ENCODE measurements around the gene LMOD2.
"Not testable (repeated sequence)": the region's sequence is repeated elsewhere in the genome, so short reads cannot be mapped to it uniquely, and the experiment has no call there.

The LMOD2 gene

GRCh38 chr7:123655614-123656013 is at the start of gene LMOD2:
LMOD2 (plus strand) TSS chr7:123655866; CDS start chr7:123655964, 98 bp downstream.
- DNase-seq (ENCODE audit: low read depth): no peak

- DNase-seq (ENCODE audit: low read depth): no peak
Measured at GRCh38 chr7:123607423-123607975, 48.2 kb upstream of the LMOD2 start.

DNA sequence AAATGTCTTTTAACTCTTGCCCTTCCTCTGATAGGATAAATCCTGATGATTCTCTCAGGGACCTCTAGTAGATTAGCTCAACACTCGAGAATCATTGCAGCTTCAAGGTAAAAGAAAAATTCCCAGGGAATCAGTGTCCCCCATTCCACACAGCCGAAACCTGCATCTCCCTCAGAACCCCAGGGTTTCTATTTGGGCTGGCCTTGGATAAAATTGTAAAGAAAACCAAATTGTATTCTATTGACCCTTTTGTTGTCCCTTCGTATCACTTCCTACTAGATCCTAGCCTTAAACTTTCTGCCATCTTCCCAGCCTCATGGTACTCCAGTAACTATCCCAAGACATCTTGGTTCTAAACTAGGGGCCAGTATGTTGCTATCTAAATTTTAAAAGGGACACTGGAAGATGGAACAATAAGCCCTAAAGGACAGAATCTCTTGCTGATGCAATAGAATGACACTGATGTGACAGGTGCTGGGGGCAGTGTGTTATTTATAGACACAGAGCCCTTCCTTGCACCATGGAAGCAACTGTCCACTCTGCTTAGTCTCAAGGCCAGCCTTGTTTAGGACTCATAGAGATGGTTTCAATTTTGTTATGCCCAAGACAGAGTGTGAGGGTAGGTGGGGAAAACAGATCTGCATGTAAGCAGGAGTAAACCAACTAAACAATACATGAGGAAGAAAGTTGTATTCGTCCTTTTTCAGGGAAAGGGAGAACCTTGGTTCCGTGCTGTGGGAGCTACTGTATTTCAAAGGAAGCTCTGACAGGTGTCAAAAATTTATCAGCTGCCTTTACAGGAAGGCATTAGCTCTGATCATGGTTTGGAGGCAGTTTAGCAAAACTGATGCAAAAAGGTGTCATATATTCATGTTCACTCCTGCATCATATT is 46.4 kb upstream of the LMOD2 start:
- DNase-seq (ENCODE audit: low read depth): no peak

GRCh38 chr7:123609883-123610239 is 45.8 kb upstream of the LMOD2 start:
- DNase-seq (ENCODE audit: low read depth): no peak

DNA sequence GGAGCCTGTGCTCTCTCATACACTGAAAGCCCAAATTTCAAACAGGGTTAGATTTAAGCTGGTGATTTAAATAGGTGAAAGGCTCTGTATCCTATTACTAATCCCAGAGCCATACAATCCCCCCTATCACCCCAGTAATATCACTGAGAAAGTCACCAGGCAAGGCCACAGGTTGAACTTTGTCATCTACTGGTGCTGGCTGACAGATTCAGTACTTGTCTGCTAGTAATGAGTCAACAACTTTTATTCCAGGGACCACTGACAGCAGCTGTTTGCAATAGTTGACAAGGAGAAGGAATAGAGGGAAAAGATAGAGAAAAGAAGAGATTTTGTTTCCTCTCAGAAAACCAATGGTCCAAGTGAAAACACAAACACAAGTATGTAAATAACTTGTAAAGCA is 43.6 kb upstream of the LMOD2 start:
- no peak for DNase-seq (ENCODE audit: low read depth)

DNA sequence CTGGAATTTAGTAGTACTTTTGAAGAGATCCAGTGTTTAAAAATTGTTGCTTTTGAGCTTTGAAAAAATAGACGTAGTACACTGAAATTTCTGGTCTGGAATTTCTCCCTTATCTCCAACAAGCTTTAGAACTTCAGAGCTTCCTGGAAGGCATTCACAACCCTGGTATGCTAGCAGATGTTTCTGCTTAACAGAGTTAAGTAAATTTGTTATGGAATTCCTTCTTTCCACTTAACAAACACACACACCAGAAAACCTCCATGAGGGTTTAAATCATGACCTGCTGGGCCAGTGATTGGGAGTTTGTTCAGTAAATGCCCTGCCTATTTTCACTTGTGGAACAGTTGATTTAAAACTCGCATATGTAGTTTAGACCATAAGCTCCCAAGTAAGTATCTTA is 40.3 kb upstream of the LMOD2 start:
- peak; percentile 84 for DNase-seq (ENCODE audit: low read depth)

- peak; percentile 63 for DNase-seq (ENCODE audit: low read depth)
Measured at GRCh38 chr7:123616223-123616622, 39.4 kb upstream of the LMOD2 start.

DNA sequence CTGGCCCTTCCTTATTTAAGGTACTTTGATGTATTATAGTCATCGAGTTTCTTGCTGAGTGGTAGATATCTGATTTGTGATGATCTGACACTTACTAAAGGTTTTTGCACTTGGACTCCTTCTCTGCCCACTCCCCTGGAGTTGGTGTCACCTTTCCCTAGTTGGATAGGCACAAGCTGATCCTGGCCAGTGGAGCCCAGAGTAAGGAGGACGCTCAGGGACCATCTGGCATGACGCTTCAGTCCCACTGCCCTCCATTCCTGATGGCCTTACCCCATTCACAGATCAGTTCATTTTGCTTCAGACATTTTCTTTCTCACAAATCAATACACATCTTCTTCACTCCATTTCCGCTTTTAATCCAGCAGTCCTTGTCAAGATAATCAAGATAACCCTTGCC is 34.0 kb upstream of the LMOD2 start:
- DNase-seq (ENCODE audit: low read depth): no peak

GRCh38 chr7:123622660-123623386 is 32.8 kb upstream of the LMOD2 start:
- DNase-seq (ENCODE audit: low read depth): peak; percentile 42

GRCh38 chr7:123624527-123625183 is 31.0 kb upstream of the LMOD2 start:
- peak; percentile 11 for DNase-seq (ENCODE audit: low read depth)

DNA sequence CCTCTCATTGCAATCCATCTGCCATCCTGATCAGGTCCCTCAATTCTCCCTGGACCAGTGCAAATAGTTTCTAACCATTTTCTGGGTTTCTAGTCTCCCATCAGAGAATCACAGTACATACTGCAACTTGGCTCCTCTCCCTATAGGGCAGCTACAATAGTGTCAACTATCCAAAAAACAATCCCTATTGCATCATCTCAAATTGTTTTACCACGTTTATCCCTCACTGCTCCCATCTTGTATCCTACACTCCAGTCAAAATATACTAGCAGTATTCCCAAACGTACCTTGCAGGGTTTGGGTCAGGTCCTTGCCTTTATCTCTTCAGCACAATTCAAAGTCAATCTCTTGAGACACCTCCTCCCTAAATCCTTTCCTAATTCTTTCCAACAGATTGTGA is 30.4 kb upstream of the LMOD2 start:
- DNase-seq (ENCODE audit: low read depth): no peak

DNA sequence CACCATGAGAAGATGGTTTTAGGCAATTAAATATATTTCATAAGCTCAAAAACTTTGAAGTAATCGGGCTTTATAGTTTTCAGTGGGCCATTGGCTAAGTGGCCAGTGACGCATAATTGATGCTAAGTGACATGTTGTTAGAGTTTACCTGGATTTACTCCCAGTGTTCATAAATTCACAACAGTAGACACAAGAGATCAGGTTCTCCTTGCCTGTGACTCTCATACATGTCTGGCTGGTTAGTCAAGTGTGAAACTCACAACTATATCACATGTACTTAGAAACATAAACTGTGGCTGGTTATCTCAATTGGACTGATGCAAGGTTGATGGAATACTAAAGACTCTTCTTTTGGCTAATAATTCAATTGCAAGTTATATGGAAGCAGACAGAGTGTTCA is 27.8 kb upstream of the LMOD2 start:
- DNase-seq (ENCODE audit: low read depth): no peak

DNA sequence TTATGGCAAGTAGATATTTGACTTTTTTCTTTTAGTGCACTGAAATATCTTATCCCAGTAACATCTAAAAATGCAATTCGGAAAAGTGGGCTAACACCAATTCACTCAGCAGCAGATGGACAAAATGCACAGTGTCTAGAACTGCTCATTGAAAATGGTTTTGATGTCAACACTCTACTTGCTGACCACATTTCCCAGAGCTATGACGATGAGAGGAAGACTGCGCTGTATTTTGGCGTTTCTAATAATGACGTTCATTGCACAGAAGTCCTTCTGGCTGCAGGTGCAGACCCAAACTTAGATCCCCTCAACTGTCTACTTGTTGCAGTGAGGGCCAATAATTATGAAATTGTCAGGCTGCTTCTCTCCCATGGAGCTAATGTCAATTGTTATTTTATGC is 26.8 kb upstream of the LMOD2 start:
- DNase-seq (ENCODE audit: low read depth): no peak

DNA sequence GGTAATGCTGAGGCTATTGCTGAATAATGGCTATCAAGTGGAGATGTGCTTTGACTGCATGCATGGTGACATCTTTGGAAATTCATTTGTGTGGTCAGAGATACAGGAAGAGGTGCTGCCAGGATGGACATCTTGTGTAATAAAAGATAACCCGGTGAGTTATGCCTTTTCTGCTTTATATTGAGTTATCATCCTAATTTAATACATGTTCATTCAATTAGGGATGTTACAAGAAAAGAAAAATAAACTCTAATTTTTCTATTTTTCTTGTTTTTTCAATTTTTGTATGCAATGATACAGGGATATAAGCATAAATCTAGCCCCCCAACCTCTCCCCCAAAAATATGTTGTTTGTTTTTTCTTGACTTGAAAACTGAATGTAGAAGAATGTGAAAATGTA is 26.4 kb upstream of the LMOD2 start:
- DNase-seq (ENCODE audit: low read depth): no peak

DNA sequence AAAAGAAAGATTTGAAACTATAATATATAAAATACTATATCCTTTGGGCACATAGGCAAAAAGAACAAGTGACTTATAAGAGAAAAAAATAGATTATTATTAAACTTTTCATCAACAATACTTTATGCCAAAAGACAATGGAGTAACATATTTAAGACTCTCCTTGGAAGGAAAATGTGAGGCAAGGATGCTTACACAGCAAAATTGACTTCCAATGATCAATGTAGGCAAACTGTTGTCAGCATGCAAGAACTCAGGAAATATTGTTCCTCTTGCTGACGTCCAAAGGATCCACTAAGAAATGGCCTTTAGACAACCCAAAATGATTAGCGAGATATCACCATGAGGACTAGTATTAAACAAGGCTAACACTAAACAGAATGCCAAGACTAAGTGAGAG is 22.9 kb upstream of the LMOD2 start:
- DNase-seq (ENCODE audit: low read depth): no peak

DNA sequence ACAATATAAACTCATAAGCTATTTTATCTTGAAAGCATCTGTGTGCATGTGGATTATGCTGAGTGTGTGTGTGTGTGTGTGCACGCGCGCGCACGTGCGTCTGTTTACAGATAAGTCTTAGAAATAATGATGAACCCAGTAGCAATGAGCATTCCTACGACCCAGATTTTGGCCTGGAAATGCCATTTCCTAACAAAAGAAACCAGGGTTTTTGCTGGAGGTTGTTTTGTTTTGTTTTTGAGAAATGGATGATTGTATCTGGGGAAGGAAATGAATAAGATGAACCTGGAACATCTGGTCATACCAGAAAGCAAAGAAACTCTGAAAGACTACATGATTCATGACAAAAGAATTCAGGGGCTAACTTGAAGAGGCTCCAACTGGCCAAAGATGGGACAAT is 22.1 kb upstream of the LMOD2 start:
- peak; percentile 80 for DNase-seq (ENCODE audit: low read depth)

GRCh38 chr7:123634011-123634573 is 21.6 kb upstream of the LMOD2 start:
- not testable (repeated sequence) for DNase-seq (ENCODE audit: low read depth)

- peak; percentile 68 for DNase-seq (ENCODE audit: low read depth)
Measured at GRCh38 chr7:123635551-123636359, 19.9 kb upstream of the LMOD2 start.

DNA sequence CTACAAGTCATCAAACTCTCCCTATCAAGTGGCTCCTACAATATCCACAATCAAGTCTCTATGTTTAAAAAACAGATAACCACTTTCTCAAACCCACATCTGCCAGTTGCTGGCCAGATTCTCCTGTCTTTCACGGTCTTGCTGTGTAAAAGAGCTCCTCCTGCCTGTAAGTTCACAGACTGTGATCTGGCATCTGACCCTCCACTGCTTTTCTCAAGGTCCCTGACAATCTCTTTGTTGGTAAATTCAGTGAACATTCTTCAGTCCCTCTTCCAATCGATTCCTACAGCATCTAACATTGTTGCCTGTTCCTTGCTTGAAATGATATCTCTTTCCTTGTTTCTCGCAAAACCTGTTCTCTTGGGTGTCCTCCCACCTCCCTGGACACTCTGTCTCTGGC is 18.5 kb upstream of the LMOD2 start:
- no peak for DNase-seq (ENCODE audit: low read depth)

DNA sequence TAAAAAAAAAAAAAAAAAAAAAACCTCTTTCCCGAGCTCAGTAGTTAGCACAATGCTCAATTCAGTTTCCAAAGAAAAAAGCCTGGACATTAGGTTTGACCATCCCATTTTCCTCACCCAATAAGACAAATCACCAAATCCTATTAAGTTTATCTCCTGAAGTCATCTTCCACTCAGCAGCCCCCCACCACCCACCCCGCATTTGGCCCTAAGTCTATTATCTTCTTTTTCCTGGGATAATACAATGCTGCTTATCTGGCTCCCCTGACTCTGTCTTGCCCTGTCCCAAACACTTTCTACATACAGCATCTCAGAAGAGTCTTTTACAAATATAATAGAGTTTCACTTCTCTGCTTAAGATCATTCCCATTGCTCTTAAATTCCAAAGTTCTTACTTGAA is 17.8 kb upstream of the LMOD2 start:
- DNase-seq (ENCODE audit: low read depth): no peak

GRCh38 chr7:123639631-123640030 is 16.0 kb upstream of the LMOD2 start:
- no peak for DNase-seq (ENCODE audit: low read depth)
